Measurements from ENCODE around the gene EDC4.
"Not testable (repeated sequence)": the region's sequence is repeated elsewhere in the genome, so short reads cannot be mapped to it uniquely, and the experiment has no call there.

- not testable (repeated sequence) for TF ChIP-seq CTCF (conservative IDR thresholded peaks at IDR 0.05; ENCODE audit: low read length); EZH2phosphoT487 (IDR thresholded peaks at IDR 0.05; ENCODE audit: borderline replicate concordance, low read depth, low read length)
These were observed 35.7 kb upstream of the EDC4 start for GRCh38 chr16:67837190-67837589.

Data from OCI-LY7 (cell line).